NCI-H82 treated with DMSO at 0.1 percent for 48 hours (cell line): ENCODE measurements around the gene VAPA.
A peak's percentile ranks its signal among the peaks of the same experiment; 100 is the strongest.

Source experiments
- DNase-seq: peaks from one replicate; lab custom pipeline; 2025; ENCODE audit not compliant: unreplicated experiment; lab: John Stamatoyannopoulos, UW

The VAPA gene

DNA sequence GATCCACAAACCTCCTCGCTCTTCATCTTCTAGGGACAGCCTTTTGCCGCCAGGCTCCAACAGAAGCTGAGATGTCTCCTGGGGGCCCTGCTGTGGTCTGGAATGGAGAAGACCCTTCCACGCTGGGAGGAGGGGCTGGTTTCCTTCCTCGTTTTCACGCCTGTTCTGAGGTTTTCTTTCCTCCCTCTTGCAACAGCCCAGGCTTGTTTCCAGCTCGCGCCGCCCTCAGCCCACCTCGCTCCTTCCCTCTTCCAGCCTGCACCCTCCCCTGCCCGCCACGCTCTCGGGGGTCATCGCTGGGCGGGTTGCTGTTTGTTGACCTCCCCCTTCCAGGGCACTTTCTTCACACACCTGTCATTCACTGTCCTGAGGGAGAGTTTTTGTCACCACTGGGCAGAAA, 55.4 kb downstream of the VAPA start:
- DNase-seq, result no peak

DNA sequence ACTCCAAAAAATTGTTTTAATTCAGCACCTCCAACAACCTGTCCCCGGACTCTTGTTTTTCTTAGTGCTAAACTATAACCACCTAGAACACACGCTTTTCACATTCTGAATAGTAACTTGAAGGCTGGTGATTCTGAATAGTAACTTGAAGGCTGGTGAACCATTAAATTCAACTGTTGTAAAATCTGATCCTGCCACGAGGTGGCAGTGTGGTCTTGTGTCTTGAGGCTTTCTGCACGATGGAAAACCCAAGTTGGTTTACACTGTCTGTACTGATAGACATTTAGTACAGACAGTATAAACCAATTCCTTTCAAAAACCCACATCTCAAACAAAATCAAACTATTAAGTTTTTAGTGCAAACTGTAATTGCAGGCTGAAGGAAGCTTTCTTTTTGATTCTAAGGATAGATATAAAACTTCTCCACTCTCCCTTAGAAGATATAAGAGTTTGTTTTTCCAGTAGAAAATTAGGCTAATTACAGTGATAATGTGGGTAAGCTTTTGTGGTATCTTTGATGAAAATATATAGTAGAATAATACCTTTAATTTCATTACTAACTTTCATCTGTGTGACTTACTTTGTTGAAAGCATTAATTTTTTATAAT, 57.6 kb downstream of the VAPA start:
- DNase-seq, result peak; percentile 53

- DNase-seq, result no peak
These were observed 59.7 kb downstream of the VAPA start for GRCh38 chr18:9973470-9973869.

DNA sequence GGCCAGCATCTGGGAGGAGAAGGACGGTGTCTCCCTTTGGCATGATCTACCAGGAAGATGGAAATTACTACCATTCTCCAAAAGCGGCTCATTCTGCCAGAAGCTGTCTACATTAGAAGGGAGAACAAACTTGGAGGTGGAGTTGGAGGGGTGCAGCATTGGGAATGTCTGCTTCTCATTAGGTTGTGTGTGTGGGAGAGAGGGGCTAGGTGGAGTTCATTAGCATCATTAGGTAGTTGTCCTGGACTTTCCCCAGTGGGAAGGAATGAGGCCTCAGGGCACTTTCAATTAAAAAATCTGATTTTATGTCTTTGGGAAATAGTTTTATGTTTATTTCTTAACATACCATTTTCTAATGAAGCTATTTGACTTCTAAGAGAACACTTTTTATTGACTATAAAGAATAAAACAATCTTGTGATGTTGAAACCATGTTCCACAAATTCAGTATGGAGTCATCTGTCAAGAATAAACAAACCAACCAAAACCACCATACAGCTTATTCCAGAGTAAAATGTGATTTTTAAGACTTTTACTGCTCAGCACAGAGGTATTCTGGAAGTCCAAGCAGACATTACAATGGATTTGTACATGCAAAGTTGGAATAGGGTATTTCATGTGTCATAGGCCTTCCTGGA, 60.6 kb downstream of the VAPA start:
- no peak for DNase-seq

- DNase-seq, result no peak
These were observed 61.8 kb downstream of the VAPA start for GRCh38 chr18:9975658-9976057.

GRCh38 chr18:9982711-9983110, 68.9 kb downstream of the VAPA start:
- DNase-seq, result no peak

DNA sequence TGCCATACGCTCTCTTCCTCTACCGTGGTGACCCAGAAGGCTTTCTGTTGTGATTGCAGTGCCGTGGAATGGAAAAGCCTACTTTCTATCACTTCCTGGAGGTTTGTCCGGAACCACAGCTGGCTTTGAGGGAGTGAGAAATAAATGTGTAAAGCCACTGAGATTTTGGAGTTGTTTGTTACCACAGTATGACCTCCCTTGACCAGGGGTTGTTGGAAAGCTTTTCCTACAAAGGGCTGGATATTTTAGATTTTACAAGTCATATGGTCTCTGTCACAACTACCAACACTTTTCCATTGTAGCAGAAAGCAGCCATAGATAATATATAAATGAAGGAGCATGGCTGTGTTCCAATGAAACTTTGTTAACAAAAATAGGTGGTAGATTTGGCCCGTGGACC, 70.3 kb downstream of the VAPA start:
- DNase-seq, result no peak

DNA sequence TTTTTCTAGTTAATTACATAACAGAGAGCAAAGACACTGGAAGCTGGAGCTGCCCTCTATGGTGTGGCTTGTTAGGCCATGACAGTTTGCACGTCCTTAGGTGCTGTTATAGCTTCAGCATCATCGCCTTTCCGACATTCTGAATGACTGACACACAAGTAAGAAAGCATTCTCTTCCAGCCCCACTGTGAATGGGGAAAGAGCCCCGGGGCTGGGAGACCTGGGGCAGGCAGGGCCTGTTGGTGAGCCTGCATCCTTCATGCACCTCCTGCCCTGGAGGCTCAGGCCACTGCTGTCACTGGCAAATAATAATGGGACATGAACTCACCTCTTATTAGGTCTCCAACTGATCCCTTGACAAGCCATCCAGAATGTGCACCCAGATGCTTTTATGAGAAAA, 71.8 kb downstream of the VAPA start:
- no peak for DNase-seq

- no peak for DNase-seq
These were observed 72.5 kb downstream of the VAPA start for GRCh38 chr18:9986156-9986930.

GRCh38 chr18:9987345-9987744, 73.5 kb downstream of the VAPA start:
- no peak for DNase-seq

- DNase-seq, result no peak
These were observed 74.1 kb downstream of the VAPA start for GRCh38 chr18:9987931-9988330.

GRCh38 chr18:9988665-9989064, 74.8 kb downstream of the VAPA start:
- no peak for DNase-seq

DNA sequence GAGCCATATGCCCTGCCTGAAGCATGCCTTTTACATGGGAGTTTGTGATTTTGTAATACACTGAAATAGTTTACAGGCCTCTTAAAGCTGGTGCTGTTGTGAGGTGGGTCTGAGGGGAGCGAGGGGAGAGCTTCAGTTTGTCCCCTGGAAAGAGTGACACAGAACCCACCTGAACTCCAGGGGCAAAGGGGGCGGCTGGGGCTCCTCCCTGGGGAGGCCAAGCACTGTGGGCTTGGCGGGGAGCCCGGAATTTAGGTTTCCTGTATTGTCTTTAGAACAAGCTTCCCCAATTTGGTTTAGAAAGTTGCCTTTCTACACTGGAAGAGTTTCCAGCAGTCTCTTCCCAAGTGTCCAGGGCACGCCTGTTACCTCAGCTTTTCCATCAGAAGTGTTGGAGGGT, 75.7 kb downstream of the VAPA start:
- no peak for DNase-seq

GRCh38 chr18:9991011-9992000, 77.5 kb downstream of the VAPA start:
- no peak for DNase-seq

GRCh38 chr18:9992300-9992972, 78.6 kb downstream of the VAPA start:
- no peak for DNase-seq

GRCh38 chr18:9992973-9993520, 79.2 kb downstream of the VAPA start:
- no peak for DNase-seq

GRCh38 chr18:9993521-9994025, 79.8 kb downstream of the VAPA start:
- DNase-seq, result no peak

- DNase-seq, result no peak
These were observed 80.3 kb downstream of the VAPA start for GRCh38 chr18:9994026-9994570.

DNA sequence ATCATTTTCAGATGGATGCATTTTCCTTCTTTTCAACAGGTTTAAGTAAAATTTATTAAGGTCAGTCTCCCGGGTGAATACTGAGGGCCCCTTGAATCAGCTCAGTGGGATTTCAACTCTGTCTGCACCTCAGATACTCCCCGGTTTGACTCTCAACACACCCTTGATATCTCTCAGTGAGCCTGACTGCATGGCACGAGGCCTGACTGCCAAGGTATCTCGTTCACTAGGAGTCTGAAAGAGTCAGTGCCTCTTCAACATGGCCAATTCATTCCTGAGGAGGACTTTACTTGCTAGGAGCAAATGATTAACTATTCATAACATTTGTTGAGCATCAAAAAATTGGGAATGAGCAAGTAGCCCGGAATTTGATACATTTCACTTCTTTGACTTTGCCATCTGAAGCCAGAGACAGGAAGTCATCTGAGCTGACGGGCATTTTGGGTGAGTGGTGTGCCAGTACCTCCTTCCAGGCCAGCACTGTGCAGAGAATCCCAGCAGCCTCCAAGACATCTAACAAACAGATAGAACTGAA, 81.0 kb downstream of the VAPA start:
- DNase-seq, result no peak

- DNase-seq, result no peak
These were observed 81.8 kb downstream of the VAPA start for GRCh38 chr18:9995631-9996030.
